Activated CD8-positive, alpha-beta memory T cell treated with anti-CD3 and anti-CD28 coated beads, Interleukin-2, amount 50 U/mL, for 24 hours (primary cell): Measurements from ENCODE around the gene DNAH2.

Source experiments
- DNase-seq: peaks from one replicate; pipeline ENCODE4 v3.0.0-alpha.2; 2020; ENCODE audit errors: extremely low read depth

DNAH2 gene

DNA sequence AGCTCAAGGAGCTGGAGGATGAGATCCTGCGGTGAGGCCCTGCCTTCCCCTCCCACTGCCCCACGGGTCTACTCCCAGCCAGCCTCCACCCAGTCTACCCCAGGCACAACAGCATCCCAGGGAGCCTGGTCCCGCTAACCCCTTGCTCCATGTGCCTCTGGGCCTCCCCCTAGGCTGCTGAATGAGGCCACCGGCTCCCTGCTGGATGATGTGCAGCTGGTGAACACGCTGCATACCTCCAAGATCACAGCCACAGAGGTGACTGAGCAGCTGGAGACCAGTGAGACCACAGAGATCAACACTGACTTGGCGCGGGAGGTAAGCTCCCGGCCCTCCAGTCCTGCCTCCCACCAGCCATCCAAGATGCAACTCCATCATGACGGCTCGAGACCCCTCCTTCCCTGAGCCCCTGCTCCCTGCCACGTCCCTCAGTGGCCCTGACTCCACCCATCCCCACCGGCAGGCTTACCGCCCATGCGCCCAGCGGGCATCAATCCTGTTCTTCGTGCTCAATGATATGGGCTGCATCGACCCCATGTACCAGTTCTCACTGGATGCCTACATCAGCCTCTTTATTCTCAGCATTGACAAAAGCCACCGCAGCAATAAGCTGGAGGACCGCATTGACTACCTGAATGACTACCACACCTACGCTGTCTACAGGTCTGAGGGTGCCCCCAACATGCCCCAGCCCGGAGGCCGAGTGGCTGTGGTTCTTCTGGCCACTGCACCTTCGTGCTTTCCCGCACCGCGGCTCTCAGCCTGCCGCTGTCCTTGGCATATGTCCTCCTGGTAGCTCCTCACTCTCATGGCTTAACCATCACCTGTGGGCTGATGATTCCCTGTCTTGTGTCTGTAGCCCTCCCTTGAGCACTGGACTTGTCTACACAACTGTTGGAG is 101.5 kb downstream of the DNAH2 start:
- no peak for DNase-seq

DNA sequence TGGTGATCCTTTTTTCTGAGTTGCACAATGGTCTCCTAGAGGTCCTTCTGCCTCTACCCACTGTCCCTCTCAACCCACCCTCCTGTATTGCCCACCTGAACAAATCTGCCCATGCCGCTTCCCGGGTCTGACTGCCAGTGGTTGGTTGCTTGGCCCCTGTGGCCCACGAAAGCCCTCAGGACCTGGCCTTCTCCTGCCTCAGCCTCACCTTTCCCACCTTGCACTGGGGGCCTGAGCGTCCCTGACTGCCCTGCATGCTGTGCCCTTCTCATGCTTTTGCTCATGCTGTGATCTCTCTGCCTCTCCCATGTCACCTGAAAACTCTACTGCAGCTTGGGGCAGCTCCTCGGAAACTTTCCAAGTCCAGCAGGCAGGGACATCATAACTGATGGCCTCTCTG is 102.7 kb downstream of the DNAH2 start:
- DNase-seq, result no peak

DNA sequence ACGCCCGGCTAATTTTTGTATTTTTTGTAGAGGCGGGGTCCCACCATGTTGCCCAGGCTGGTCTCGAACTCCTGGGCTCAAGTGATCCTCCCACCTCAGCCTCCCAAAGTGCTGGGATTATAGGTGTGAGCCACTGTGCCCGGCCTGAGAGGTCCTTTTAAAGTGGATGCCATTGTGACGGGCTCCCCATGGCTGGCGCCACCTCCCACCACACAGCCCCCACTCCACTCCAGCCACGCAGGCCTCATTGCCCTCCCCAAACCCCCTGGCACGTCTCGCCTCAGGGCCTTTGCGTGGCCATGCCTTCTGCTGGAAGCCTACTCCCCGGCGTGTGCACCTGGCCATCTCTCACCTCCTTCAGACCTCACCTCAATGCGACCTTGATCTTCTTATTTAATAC is 104.6 kb downstream of the DNAH2 start:
- no peak for DNase-seq

DNA sequence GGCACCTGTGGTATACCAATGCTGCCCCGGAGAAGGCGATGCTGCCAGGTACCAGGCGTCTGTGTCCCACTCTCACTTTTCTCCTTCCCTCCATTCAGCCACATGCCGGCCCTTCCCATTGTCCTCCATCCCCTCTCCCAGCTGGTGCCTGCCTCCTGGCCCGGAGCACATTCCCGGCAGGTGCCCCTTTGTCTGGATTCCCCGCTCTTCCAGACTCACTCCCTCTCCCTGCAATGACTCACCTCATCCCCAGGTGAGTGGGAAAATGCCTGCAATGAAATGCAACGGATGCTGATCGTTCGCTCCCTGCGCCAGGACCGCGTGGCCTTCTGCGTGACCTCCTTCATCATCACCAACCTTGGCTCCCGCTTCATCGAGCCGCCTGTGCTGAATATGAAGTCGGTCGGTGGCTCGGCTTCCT is 106.0 kb downstream of the DNAH2 start:
- no peak for DNase-seq

DNA sequence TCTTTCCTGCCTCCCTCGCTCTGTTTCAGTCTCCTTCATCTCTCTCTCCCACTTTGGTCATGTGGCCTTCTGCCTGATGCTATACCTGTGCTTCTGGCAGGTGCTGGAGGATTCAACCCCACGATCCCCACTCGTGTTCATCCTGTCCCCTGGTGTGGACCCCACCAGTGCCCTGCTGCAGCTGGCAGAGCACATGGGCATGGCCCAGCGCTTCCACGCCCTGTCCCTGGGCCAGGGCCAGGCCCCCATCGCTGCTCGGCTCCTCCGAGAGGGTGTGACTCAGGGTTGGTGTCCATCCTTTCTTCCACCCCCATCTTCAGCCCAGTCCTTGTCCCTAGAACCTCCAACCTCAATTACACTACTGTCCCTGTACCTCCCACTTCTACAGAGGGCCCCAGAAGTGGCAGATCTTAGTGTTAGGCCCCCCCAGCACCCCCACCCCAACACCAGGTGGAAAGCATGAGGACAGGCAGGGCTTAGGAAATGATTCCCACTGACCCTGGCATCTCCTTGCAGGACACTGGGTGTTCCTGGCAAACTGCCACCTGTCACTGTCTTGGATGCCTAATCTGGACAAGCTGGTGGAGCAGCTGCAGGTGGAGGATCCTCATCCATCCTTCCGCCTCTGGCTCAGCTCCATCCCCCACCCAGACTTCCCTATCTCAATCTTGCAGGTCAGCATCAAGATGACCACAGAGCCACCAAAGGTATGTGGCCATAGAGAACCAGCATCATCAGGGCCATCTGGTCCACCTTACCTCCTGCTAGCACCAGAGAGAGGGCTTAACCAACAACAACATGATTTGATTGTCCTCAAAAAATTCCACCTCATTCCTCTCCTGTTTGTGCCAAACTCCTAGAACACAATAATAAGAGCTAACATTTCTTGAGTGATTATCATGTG is 106.7 kb downstream of the DNAH2 start:
- no peak for DNase-seq

DNA sequence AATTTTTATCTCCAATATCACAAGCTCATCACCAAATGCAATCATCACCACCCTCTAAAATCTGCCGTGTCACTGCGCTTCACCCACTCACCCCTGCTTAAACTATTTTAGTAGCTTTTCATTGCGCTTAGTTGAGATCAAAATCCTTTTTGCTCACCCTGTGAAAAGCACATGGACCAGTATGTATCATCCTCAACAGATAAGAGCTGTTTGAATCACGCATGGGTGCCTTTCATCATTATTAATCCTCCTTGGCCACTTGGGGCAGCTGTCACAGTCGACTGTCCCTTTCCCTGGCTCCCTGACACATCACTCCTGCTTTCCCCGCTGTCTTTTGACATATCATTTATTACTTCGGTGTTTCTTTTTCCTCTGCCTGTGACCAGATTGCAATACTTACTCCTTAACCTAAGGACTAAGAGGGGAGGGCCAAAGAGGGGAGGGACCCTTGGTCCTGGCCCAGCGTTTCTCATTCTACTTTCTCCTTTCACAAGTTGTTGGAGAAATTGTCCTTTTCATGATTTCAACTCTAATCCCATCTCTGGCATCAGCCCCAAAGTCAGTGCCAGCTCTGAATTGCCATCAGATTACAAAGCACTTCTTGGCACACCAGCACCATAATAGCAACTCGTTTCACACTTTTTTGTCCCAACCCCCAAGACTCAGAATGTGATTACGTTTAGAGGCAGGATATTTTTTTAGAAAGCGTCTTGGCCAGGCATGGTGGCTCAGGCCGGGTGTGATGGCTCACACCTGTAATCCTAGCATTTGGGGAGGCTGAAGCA is 107.9 kb downstream of the DNAH2 start:
- no peak for DNase-seq

DNA sequence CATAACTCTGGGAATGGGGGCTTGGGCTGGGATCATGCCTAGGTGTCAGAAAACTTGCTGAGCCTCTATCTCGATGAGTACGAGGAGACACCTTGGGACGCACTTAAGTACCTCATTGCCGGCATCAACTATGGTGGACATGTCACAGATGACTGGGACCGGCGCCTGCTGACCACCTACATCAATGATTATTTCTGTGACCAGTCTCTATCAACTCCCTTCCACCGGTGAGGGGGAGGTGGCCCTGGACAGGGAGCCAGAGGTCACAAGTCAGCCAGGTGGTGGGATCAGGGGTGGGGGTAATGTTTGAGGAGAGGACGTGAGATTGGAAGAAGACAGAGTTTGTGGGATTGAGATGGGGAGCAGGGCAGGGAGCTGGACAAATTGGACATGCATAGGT is 113.1 kb downstream of the DNAH2 start:
- DNase-seq, result no peak

DNA sequence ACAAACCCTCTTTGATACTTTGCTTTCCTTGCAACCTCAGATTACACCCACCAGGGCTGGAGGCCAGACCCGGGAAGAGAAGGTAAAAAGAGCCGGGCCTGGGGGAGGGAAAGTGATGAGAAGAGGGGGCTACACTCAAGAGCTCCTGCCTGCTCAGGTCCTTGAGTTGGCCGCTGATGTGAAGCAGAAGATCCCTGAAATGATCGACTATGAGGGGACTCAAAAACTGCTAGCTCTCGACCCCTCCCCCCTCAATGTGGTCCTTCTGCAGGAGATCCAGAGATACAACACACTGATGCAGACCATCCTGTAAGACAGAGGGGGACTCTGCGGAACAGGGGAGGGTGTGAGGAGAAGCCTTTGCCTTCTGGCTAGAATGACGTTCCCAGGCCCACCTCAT is 113.7 kb downstream of the DNAH2 start:
- no peak for DNase-seq

DNA sequence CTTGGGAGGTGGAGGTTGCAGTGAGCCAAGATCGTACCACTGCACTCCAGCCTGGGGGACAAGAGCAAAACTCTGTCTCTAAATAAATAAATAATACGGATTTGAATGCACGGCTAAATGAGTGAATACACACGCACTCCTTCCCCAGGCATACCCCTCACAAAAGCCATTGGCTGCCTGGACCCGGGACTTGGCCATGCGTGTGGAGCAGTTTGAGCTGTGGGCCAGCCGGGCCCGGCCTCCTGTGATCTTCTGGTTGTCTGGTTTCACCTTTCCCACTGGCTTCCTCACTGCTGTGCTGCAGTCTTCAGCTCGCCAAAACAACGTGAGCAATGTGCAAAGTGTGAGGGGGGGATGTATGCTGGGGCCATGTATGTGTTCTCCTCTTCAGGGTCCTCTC is 114.9 kb downstream of the DNAH2 start:
- no peak for DNase-seq

DNA sequence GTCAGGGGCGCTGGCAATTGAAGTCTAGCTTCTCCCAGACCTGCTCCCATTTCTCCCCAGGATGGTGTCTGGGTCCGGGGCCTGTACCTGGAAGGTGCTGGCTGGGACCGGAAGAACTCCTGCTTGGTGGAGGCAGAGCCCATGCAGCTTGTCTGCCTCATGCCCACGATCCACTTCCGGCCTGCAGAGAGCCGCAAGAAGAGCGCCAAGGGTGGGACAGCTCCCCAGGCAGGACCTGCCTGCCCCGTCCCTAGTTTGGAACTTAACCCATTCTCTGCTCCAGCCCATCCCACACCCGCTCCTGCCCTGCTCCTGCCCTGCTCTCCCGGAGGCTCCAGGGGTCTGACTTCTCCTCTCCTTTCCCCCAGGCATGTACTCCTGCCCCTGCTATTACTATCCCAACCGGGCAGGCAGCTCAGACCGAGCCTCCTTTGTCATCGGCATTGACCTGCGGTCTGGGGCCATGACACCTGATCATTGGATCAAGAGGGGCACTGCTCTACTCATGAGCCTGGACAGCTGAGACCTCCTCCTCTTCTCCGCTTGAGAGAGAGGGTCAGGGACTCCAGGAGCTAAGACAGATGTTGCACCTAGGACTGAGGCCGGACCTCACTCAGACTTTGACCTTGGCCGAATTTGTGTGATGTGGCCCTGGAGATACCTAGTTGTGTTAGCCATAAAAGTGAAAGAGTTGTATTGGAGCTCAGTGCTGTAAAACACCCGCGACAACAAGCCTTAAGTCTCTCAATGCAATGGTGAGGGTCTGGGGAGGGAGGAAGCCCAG is 115.7 kb downstream of the DNAH2 start:
- no peak for DNase-seq

DNA sequence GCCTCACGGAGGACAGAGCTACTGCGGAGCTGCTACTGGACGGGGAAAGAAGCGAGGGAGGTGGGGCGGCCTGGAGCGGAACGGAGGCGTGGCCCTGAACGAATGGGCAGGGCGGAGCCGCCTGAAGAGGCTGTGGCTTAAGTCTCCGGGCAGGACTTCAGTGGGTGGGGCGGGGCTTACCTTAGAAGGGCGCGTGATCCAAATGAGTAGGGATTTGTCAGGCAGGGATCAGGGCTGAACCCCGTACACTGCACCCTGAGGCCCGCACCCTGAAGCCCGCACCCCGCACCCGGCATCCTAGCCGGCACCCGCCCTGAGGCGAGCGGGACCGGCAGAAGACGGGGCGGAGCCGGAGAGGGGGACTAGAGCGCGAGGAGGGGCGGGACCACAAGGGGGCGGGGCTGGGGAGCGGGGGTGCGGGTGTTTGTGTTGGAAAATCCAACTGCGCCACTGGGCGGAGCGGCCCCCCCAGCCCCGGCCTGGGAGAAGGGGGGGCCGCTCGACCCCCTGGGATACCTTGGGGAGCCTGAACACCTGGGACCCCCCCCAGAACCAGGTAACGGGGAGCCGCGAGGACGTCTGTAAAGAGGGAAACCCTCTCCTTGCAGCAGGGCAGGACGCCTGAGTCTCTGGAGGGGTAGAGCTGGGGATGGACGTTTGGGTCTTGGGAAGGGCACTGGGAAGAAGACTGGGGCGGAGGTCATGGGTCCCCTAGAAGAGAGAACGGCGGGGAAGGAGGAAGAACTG is 116.4 kb downstream of the DNAH2 start, which contains the start of gene KDM6B:
Gene KDM6B, plus strand, starts transcription at position 423 of the 747 bp plus-strand sequence. CDS start 11,338 bp downstream, outside the sequence.
- DNase-seq, result no peak

DNA sequence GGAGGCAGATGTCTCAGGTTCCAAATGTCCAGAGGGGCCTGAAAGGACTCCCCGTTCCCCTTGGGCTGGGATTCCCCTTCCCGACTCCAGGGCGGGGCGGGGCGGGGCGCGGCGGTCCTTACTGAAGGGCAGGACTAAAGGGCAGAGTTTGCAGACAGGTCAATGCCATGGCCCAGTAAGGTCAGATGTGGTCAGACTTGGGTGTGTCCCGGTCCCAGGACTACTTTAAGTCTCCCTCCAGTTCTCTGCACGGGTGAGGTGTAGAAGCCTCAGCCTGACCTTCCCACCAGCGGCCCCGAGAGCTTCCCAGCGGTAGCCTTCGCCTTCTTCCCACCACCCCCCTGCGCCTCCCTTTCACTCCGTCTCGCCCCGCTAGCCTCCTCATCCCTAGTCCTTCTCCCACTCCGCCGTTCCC is 117.0 kb downstream of the DNAH2 start:
- no peak for DNase-seq

DNA sequence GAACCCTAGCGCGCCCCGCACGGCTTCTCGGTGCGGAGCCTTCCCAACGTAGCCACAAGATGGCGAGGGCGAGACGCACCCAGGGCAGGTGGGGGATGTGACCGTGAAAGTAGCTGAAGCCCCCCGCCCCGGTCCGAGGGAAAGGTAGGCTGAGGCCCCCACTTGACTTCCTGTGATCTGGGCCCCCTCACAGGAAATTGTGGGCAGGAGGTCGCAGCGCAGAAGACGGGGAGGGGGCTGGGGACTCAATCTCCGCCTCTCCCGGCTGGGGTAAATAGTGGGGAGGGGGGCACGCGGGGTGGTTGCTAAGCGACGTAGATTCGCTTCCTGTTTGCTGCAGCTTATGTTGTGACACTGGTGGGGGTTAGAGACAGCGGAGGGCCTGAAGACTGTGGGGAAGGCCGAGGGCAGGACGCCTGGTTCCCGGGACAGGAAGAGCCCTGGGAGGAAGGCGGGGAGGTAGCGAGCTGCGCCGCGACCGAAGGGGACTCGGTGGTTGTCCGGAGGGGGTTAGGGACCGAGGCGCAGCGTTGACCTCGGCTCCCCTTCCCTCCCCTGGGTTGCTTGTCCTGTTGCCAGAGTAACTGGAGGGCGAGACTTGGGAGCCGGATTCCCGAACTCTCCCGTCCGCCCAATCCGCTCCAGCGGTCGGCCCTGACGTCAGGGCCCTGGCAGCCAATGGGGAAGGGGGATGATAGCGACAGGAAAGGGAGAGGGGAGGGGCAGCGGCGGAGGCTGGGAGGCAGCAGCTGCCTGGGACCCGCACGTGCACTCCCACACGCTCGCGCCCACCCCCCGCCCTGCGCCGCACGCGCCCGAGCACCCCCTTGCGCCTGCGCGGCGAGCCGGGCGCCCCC is 117.6 kb downstream of the DNAH2 start:
- peak; percentile 81 for DNase-seq

DNA sequence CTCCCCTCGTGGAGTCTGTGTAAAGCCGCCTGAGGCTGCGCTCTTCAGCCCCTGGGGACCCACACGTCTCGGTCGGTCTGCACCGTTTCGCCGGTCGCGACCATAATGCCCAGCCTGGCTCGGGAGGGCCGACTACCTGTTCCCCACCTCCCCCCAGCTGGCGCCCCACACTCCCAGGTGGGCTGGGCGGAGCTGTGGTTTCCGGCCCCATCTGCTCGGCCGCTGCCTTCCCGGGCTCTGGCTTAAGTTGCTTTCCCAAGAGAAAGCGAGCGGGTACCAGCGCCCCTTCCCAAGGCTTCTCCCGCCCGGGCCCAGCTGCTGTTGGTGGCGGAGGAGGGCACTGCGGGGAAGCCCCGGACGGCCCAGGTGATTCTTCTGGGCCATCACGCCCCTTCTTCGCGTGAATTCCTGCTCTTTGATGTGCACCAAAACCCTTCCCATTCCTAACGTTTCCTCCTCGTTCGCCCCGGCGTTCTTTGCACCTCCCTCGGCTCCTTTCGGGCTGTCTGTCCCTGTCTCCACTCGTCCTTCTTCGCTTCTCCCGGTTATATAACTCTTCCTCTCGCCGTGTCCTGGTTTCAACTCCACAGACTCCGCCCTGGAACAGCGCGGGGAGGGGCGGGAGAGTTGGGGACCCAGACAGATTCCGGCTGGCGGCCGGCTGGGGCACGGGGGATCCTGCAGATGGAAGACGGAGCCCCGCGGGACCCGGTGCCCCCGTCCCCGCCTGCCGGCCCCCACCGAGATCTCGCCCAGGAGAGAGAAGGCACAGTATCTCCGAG is 118.5 kb downstream of the DNAH2 start:
- no peak for DNase-seq

DNA sequence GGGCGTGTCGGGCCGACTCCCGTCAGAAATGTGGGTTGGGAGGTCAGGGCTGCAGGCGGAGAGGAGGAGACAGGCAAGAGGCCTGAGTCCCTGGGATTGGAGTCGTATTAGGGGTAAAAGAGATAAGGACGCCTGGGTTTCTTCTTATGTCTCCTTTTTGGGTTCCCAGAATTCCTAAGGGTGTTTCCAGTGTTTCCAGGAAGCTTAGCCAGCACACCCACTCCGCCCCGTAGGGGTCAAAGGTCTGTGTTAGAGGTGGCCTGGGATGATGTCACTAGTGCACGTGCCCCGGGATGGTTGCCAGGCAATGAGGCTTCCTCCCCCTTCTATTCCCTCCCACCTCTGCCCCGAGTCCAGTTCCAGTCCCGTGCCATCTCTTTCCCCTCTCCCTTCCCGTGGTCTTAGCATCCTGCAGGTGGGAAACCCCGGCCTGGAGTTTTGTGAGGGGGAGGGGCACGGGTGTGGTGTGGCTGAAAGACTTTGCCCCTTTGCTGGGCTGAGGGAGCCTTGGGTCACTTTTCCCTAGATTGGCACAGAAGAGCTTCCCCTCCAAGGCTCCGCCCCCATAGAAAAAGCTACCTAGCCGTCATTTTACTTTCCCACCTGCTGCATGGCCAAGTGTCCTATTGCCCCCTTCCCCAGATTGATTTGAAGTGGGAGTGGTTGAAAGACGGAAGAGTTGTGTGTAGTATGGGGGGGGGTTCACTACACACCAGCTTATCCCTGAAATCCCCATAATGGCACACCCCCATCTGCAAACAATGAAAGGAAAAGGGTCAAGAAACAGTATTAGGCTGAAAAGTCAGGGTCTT is 119.3 kb downstream of the DNAH2 start:
- no peak for DNase-seq

DNA sequence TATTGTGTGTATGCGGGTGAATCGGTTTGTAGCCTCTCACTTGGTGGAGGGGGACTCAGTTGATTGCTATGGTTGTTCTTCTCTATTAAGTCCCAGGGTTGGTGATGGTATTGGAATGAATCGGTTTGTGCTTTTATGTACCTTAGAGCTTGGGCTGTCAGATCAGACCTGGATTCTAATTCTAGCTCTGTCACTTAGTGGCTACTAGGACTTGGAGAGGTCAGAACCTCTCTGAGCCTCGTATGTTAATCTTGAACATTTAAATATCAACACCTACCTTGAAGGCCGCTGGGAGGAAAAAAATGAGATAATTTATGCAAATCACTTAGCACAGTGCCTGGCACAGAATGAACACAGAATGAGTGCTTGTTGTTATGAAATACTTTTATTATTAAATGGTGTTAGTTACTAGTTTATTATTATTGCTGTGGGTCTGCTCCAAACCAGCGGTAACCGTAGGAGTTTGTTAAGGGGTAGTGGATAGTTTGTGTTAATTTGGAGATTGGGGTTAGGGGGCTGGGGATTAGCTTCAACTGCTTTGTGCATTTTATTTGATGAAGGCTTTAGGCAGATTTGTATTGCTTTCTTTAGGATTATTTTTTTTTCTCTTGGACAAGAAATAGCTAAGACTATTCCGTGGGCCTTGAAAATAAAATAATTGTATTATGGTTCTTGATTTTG is 120.0 kb downstream of the DNAH2 start:
- DNase-seq, result no peak
